GM19438 (cell line): ENCODE results near the gene PLEKHO2.

Experiments used
- ATAC-seq: cut with Tn5 transposase; IDR thresholded peaks from one replicate; pipeline ENCODE4 v1.9.1; 2021; ENCODE audit warnings: low read depth; ENCODE audit not compliant: unreplicated experiment

Gene PLEKHO2

DNA sequence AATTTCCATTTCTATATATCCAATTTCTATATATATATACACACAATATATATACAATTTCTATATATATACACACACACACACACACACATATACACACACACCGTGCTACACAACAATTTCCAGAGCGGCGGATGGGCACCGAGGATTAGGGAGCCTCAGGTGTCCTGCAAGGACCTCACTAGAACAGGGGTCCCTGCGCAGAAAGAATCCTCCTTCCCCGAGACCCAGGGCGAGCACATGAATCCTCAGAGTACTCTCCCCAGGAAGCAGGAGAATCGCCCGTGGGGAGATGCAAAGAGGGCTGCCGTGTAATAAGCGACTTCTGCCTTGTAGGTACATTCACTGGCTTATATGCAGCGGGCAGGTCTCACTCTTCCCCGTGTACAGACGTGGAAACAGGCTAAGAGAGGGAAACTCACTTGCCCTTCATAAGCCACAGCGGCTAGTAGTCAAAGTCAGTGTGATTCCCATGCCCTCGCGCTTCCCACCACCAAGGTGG, 16.7 kb upstream of the PLEKHO2 start:
- ATAC-seq, result peak; percentile 3

DNA sequence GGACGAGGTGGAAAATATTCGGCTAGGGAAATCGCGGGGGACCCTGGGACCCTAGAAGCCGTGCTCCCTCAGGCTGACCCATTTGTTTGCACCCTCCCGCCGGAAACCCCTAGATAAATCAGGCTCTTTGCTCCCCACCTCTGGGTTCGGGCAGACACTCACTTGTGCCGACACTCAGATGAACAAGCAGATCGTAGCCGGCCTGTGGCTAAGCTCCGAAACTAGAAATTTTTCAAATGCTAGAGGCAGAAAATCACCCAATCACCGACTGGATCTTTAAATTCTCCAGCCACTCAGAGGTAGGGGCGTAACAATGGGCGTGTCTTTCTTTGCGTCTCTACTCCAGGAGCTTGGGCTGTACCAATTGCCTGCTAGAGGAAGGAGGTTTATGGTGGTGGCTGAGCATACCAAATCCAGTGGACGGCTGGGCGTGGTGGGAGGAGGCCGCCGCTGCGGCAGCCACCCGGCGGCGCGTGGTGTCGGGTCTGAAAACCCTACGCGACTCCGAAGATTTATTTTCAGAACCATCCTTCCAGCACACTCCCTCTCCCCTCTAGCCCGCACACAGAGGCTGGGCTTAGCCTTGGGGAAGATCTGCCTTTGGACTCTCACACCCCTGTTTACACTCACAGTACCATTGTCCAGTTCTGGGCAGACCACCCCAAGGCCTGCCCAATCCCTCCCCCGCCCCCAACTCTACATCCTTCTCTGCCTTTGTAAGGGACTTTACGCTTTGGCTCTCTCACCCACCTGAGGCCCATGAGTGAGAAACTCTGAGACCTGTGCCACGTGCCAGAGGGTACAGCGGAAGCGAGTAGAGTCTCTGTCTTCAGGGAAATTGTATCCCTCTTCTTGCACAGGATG, 16.1 kb upstream of the PLEKHO2 start, which contains the start of gene PIF1:
Gene PIF1 (minus strand): TSS at position 217 of the 864 bp plus-strand sequence. CDS start 1,312 bp downstream, outside the sequence.
- ATAC-seq, result peak; percentile 78

DNA sequence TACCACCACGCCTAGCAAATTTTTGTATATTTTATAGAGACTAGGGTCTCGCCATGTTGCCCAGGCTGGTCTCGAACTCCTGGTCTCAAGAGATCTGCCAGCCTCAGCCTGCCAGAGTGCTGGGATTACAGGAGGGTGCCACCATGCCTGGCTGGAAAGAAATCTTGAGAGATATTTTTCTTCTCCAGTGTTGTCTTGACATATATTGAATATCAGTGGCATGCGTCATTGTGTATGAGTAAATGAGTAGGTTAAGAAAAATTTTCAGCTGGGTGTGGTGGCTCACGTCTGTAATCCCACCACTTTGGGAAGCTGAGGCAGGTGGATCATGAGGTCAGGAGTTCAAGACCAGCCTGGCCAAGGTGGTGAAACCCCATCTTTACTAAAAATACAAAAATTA, 12.7 kb upstream of the PLEKHO2 start:
- no peak for ATAC-seq

DNA sequence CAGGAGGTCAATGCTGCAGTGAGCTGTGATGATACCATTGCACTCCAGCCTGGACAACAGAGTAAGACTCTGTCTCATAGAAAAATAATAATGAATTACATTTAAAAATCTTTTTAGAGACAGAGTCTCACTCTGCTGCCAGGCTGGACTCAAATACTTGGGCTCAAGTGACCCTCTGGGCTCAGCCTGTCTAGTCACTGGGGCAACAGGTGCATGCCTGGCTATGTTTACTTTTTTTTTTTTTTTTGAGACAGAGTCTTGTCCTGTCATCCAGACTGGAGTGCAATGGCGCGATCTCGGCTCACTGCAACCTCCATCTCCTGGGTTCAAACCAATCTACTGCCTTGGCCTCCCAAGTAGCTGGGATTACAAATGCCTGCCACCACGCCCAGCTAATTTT, 8.0 kb upstream of the PLEKHO2 start:
- ATAC-seq, result no peak

DNA sequence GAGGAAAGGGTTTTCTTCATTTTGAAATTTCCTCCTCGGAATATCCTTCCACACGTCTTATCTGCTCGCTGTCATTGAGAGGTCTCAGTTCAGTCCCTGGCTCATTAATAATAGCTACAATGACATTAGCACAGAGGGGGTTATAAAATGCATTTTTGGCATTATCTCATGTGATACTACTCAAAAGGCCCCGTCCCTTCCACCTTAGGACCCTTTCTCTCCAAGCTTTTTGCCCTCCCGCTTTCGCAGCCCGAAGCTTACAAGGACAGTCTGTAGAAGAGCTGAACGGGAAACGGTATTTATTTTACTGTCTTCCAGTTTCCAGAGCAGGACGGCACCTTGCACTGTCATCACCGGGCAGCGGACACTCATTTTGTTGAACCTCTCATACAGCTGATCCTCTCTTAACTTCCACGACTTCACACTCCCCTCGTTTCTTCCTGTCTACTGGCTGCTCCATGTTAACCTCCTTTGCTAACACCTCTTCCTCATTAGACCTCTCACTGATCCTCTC, 5.6 kb upstream of the PLEKHO2 start:
- ATAC-seq, result no peak

DNA sequence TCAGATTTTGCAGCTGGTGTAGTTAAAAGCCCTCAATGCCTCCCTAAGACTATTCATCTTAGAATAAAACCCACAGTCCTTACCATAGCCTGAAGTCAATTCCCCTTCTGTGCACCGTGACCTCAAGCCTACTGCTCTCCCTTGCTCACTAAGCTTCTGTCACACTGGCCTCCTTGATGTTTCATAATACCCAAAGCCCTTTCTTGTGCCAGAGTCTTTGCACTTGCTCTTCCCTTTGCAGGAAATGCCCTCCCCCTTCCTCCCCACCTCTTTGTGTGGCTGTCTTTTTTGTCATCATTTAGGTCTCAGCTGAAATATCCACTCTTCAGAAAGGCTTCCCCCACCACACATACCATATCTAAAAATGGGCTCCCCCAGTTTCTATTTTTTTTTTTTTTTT, 4.2 kb upstream of the PLEKHO2 start:
- ATAC-seq, result no peak

DNA sequence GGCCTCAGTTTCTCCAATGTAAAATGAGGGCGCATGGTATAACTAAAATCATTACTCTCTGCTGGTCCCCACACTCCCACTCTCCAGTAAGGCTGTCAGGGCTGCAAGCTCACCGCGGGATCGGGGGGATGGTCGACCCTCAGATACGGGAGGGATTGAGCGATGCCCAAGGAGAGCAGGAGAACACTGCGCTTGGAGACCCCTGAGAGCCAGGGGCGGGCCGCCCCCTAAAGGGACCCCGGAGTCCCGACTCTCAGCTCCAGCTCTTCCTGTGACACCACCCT, 713 bp upstream of the PLEKHO2 start:
- ATAC-seq, result no peak

DNA sequence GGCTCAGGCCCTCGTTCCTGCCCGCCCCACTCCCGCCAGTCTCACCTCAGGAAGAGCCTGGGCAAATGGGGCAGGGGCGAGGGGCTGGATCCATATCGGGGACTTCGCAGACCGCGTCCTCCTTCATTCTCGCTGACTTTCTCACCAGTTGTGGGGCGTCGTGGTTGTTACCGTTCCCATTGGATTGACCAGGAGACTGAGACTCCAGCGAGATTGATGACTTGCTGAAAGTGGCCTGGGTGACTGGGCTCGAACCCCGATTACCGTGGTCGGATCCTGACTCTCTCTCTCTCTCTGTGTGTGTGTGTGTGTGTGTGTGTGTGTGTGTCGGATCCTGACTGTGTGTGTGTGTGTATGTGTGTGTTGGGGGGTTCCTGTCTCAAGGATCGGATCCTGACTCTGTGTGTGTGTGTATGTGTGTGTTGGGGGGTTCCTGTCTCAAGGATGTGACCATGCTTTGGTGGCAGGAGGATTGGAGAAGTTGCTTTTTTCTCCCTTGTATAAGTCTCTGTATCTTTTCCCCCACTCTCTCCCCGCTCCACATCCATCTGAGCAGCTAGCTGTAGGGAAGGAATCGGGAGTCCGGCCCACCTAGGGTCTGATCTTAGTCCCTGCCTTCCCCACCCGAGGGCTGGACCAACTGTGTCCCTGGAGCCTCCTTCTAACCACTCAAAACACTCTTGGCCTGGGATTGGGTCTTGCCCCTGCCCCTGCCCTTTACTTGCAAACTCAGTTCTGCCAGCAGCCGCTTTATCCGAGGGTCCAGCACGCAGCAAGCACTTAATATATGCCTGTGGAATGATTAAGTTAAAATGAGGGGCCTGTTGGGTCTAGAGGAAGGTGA, 603 bp downstream of the PLEKHO2 start:
- no peak for ATAC-seq

DNA sequence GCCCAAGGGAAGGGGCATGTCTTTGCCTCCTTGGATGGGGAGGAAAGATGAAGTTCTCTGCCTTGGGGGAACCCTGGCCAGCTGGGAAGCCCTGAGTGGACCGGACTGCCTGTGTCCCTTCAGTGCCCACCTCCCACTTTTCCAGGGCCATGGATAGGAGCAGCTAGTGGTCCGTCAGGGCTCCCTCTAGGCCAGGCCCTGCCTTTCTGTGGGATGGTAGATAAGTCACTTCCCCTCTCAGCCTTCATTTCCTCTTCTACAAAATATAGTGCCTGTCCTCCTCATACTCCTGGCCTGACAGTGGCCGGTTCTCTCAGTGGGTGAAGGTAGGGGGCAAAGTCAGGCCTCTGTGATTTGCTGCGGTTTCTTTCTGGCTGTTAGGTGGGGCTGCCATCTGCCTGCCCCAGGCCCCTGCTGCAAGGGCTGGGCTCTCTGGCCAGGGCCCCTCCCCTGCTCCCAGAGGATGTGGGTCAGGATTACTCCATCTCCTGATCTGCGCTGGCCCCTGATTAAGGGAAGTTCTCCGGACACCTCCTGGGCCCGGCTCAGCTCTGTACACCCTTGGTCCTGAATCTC, 1.4 kb downstream of the PLEKHO2 start:
- ATAC-seq, result no peak

DNA sequence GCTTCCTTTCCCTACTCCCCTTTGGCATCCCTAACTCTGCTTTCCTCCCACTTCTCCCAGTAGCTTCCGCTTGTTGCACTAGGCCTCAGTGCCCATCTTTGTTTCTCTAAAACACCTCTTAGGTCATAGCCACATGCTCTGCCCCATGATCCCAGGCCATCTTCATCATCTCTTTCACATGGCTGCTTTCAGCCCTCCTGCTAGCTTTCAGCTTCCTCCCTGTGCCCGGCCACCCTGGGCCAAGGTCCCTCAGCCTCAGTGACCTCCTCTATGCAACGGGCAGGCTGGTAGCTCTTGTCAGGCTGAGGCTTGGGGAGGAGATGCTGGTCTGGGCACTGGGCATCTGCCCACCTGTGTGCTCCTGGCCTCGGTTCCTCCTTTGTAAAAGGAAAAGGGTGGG, 2.3 kb downstream of the PLEKHO2 start:
- no peak for ATAC-seq

DNA sequence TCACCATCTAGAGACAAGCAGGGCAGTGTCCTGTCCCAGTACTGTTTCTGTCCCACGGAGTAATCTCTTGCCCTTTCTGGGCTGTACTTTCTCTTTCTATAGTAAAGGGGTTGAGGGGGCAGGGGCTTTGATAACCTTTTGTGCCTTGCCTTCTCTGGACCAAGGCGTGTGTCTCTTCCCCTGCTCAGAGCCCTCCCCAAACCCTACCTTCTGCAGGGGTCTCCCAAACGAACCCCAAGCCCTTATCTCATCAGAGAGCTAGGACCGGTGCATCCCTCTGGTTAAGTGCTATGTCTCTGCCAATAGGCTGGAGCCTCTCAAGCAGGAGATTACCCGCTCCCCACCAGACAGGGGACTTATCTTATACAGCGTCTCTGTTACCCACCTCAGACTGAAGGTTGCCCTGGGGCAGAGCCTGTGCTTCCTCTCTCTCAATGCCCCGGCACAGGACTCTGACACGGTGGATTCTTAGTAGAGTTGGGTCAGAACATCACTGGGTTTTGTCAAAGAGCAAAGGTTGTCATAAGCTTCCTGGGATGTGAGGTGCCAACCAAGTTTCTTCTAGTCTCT, 2.9 kb downstream of the PLEKHO2 start:
- no peak for ATAC-seq

DNA sequence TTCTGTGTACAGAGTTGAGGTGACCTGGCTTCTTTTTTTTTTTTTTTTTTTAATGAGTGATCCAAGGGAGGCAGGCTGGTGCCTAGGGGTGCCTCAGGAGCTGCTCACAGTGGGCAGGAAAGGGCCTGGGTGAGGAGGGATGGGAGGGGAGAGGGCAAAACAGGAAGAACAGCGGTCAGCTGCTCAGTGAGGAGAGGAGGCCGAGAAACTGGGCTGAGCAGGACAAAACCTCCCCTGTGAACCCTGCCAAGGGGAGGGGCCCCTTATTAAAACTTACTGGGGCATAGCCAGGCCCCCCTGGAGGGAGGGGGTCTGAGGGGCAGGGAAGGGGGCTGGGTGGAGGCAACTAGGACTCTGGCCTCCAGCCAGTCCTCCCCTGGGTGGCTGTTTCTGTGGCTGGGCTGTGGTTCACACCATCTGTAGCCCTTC, 3.5 kb downstream of the PLEKHO2 start:
- ATAC-seq, result no peak

DNA sequence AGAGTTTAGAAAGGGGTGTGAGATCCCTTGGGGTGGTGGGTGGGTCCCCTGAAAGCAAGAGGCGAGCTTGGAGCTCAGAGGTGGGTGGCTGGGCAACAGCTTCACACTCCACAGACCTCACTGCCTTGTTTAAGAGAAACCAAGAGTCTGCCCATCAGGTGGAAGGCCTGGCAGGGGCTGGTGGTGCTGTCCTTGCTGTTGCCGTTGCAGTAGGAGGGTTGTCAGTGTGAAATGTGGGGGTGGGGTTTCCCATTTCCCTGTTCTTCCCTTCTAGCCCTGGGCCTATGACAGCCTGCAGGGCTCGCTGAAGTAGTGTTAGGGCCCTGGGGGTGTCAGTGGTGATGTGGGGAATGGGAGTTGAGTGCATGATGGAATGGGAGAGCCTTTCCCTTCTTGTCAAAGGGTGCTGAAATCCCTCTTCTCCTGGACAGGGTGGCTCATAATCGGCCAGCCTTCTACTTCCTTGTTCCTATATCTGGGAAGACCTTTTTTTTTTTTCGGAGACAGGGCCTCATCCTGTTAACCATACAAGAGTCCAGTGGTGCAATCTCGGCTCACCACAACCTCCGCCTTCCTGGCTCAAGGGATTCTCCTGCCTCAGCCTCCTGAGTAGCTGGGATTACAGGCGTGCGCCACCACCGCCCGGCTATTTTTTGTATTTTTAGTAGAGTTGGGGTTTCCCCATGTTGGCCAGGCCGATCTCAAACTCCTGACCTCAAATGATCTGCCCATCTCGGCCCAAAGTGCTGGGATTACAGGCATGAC, 4.3 kb downstream of the PLEKHO2 start:
- ATAC-seq, result no peak

DNA sequence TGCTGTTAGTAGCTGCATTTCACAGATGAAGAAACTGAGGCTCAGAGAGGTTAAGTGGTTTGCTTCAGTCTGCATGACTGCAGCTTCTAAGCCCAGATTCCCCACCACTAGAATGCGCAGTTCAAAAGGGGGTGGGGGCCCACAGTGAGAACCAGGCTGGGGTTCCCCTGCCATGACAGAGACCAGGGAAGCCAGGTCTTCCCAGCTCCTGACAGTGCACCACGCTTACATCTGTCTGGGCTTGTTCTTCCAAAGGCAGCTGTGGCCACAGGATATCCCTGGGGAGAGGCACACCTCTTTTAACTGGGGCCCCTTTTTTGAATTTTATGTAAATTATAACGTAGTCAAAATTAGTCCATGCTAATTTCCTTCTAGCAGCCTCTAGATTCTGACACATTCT, 5.3 kb downstream of the PLEKHO2 start:
- no peak for ATAC-seq

DNA sequence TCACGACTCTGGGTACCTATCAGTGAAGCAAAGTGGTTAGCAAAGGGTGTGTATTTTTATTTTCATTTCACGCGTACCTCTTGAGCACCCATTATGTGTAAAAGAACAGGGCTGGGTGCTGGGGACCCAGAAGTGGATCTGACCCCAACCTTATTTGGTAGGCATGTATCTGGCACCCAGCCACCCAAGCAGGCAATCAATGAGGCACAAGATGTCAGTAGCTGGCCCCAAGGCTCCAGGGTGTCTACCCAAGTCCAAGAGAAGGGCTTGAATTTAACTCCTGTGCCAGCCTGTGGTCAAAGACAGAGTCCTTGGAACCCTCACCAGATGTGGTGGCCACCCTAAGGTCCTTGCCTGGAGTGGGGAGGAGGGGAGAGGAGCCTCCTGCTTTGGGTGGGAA, 5.7 kb downstream of the PLEKHO2 start:
- no peak for ATAC-seq

DNA sequence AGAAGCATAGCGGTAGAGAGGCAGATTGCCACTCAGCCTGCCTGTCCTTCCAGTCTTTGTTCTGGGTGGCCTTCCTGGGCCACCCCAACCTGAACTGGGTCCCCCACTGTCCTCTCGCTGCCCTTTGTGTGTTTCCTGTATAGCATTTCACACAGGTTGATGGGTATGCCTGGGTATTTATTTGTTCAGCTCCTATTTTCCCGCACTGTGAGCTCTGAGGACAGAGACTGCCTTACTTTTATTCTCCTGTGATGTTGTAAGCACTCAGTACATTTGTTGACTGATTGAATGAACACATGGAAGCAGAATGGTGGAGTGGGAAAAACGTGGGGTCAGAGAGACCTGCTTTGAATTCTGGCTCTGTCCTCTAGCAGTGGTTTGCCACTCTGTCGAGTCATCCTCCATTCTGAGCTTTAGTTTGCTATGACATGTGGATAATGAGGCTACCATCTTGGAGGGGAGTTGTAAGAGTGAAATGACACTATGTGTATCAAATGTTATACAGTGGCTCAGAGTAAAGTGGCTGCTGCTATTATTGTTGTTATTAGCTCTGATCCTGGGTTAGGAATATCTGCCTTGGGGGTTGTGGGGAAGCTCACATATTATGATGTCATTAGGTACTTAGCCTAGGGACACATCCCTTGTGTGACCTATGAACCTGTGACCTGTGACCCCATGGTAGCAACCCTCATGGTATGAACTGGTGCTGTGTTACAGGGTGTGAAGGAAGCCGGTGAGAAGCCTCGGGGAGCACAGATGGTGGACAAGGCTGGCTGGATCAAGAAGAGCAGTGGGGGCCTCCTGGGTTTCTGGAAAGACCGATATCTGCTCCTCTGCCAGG, 6.4 kb downstream of the PLEKHO2 start:
- ATAC-seq, result no peak

DNA sequence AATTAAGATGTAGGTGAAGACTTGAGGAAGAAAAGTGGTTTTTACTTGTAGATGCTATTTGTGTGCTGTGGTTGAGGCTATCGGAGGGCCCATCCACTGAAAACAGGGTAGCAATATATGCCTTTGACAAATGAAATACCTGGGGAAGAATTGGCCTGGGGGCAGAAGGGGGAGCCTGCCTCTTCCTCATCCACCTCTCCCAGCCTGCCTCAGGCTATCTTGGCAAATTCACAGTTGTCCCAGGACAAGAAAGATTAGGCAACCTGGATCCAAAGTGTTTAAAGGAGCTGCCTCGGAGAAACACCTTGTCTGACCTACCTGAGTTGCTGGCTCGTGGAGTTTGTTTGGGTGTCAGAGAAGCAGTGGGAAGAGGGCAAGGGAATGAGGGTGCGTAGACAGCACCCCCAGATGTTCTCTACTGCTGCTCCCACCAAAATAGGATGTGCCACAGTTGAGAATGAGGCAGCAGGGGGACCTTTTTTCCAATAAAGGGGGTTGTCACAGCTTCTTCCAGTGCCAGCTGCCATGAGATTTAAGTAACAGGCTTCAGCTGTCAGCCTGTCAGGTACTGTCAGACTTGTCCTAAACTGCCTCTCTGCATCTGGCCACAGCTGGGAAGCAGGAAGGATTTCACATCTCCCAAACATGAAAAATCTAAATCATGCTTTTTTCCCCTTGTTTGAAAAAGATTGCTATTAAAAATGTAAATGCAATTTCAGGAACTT, 9.2 kb downstream of the PLEKHO2 start:
- ATAC-seq, result no peak

DNA sequence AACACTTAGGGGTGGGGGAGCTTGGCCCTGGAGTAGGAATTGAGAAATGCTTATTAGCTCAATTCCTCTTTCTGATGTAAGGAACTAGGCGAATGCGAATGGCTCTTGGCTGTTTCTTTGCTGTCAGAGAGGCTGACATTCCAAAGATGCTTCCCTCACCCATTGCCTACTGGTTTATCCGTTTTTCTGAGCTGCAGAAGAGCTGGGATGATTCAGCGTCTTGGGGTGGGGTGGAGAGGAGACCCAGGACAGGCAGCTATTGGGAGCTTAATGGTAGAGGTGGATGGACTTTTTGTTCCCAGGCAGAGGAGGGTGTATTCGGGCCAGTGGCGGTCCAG, 9.8 kb downstream of the PLEKHO2 start:
- no peak for ATAC-seq

DNA sequence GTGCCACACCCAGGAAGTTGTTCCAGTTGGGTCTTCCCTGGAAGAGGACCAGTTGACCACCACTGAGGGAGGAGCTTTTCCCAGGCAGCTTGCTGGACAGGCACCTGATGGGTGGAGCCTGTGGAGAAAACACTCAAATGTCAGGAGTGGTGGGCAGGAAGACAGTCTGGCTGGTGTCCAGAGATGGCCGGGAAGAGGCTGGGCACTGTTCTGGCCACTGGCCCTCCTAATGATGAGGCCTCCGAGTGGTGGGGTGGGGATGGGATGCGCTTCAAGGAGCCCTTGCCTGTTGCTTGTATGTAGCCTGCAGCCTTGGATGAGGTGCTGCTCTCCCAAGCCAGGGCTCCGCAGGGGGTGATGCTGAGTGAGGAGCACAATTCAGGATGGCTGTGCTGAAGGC, 12.3 kb downstream of the PLEKHO2 start:
- ATAC-seq, result no peak
